ENCODE measurements around the gene DNM3. TPM values are rescaled to one million over a fixed set of nuclear protein-coding genes. Genes with fewer than 3 reads are reported as not detected.

Gene DNM3
- total RNA-seq, 1 donor, result 0.72 TPM

DNA sequence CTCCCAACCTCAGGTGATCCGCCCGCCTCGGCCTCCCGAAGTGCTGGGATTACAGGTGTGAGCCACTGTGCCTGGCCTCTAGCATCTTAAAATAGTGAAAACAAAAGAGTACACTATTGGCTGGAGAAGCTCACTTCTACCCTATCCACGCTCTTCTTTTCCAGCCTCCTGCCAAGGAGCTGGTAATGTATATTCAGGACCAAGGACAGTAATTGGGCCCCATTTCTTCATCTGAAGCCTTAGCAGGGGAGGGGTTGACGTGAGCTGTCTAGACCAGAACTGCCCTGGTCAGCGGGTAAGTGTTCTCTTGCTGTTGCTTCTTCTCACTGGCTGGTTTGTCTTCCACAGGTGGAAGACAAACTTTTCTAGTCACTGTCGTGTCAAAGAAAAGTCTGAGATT is 70.2 kb downstream of the DNM3 start:
- H3K4me3 ChIP-seq (ENCODE audit: insufficient read depth, low read length), result no peak overlapping the region
- no peaks in the 10 kb centered on the region for H3K4me1 ChIP-seq (ENCODE audit: insufficient read depth, low read length)
- H4K20me1 ChIP-seq (ENCODE audit: insufficient read depth, low read length), result no peaks in the 10 kb centered on the region
- TF ChIP-seq, protein P1, sequence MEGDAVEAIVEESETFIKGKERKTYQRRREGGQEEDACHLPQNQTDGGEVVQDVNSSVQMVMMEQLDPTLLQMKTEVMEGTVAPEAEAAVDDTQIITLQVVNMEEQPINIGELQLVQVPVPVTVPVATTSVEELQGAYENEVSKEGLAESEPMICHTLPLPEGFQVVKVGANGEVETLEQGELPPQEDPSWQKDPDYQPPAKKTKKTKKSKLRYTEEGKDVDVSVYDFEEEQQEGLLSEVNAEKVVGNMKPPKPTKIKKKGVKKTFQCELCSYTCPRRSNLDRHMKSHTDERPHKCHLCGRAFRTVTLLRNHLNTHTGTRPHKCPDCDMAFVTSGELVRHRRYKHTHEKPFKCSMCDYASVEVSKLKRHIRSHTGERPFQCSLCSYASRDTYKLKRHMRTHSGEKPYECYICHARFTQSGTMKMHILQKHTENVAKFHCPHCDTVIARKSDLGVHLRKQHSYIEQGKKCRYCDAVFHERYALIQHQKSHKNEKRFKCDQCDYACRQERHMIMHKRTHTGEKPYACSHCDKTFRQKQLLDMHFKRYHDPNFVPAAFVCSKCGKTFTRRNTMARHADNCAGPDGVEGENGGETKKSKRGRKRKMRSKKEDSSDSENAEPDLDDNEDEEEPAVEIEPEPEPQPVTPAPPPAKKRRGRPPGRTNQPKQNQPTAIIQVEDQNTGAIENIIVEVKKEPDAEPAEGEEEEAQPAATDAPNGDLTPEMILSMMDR (IDR thresholded peaks at IDR 0.05; ENCODE audit: extremely low read depth, low read depth, low read length), result no peak
- H3K27me3 ChIP-seq (ENCODE audit: insufficient read depth, low read length), result no peaks in the 10 kb centered on the region
- no peaks in the 10 kb centered on the region for H3K79me2 ChIP-seq (ENCODE audit: insufficient read depth, low read length)
- no peaks in the 10 kb centered on the region for H3K36me3 ChIP-seq (ENCODE audit: insufficient read depth, low read length)
- DNase-seq (ENCODE audit: insufficient read length, low spot score, missing footprints), result no peak
- H3K9me3 ChIP-seq (ENCODE audit: low read depth, low read length), result no peaks in the 10 kb centered on the region
- H2AFZ ChIP-seq (ENCODE audit: low read length), result no peak overlapping the region
- H3K27ac ChIP-seq (ENCODE audit: low read depth, low read length), result no peak overlapping the region
- no peak overlapping the region for H3K4me2 ChIP-seq (ENCODE audit: insufficient read depth, low read length)

DNA sequence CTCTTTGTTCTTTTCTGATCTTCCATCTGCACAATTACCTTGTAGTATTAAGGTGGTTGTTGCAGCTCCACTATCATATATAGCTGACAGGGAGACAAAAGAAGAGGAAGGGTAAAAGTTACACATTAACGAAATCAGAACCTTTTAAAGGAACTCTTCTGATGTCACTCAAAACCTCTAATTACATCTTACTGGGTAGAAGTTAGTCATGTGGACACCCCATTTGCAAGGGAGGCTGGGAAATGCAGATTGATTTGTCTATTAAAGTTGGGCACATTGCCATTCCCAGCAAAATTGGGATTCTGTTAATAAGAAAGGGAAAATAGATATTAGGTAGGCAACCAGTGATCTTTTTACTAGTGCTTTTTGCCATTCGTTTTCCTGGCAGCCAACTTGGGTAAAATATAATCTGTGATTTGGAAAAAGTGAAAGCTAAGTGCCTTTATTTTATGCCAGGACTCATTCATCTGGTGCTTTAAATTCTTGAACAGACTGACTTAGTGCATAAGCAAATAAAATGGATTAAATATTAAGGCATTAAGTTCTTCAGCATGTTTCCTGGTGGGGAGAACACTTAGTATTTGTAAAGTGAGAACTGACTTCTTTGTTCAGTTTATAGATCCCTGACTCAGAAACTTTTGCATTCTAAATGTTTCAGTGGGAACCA is 71.3 kb downstream of the DNM3 start:
- Histone ChIP-seq H4K20me1 (ENCODE audit: insufficient read depth, low read length) (no peaks in the 10 kb centered on the region), H3K27ac (ENCODE audit: low read depth, low read length) (no peak overlapping the region), H3K4me2 (ENCODE audit: insufficient read depth, low read length) (no peak overlapping the region), H3K4me1 (ENCODE audit: insufficient read depth, low read length) (no peaks in the 10 kb centered on the region), H3K9me3 (ENCODE audit: low read depth, low read length) (no peaks in the 10 kb centered on the region), H3K4me3 (ENCODE audit: insufficient read depth, low read length) (no peak overlapping the region), H3K79me2 (ENCODE audit: insufficient read depth, low read length) (no peaks in the 10 kb centered on the region), H3K27me3 (ENCODE audit: insufficient read depth, low read length) (no peaks in the 10 kb centered on the region), H2AFZ (ENCODE audit: low read length) (no peak overlapping the region), H3K36me3 (ENCODE audit: insufficient read depth, low read length) (no peaks in the 10 kb centered on the region)
- TF ChIP-seq, protein P1 (IDR thresholded peaks at IDR 0.05; ENCODE audit: extremely low read depth, low read depth, low read length), result no peak
- DNase-seq (ENCODE audit: insufficient read length, low spot score, missing footprints), result no peak

DNA sequence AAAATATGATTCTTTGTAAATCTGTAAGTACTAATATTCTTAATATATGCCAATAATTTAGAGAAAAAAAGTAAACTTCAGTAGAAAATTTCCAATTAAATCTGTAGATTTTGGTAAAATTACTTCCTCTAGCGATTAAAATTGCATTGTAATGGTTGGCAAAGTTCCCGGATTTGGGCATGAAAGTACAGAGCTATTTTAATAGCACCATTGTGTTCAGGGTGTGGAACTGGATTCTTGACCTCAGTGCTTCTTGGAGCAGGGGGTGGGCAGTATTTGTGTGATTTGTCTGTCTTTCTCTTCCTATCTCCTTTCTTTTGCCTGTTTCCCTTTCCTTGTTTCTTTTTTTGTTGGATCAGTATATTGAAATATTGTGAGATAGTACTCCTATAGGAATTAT is 72.1 kb downstream of the DNM3 start:
- H4K20me1 ChIP-seq (ENCODE audit: insufficient read depth, low read length), result no peaks in the 10 kb centered on the region
- no peak overlapping the region for H3K4me3 ChIP-seq (ENCODE audit: insufficient read depth, low read length)
- no peaks in the 10 kb centered on the region for H3K9me3 ChIP-seq (ENCODE audit: low read depth, low read length)
- H3K79me2 ChIP-seq (ENCODE audit: insufficient read depth, low read length), result no peaks in the 10 kb centered on the region
- no peak overlapping the region for H3K4me2 ChIP-seq (ENCODE audit: insufficient read depth, low read length)
- TF ChIP-seq, protein P1 (IDR thresholded peaks at IDR 0.05; ENCODE audit: extremely low read depth, low read depth, low read length), result no peak
- no peak overlapping the region for H2AFZ ChIP-seq (ENCODE audit: low read length)
- H3K4me1 ChIP-seq (ENCODE audit: insufficient read depth, low read length), result no peaks in the 10 kb centered on the region
- no peaks in the 10 kb centered on the region for H3K36me3 ChIP-seq (ENCODE audit: insufficient read depth, low read length)
- H3K27me3 ChIP-seq (ENCODE audit: insufficient read depth, low read length), result no peaks in the 10 kb centered on the region
- no peak overlapping the region for H3K27ac ChIP-seq (ENCODE audit: low read depth, low read length)
- DNase-seq (ENCODE audit: insufficient read length, low spot score, missing footprints), result no peak

DNA sequence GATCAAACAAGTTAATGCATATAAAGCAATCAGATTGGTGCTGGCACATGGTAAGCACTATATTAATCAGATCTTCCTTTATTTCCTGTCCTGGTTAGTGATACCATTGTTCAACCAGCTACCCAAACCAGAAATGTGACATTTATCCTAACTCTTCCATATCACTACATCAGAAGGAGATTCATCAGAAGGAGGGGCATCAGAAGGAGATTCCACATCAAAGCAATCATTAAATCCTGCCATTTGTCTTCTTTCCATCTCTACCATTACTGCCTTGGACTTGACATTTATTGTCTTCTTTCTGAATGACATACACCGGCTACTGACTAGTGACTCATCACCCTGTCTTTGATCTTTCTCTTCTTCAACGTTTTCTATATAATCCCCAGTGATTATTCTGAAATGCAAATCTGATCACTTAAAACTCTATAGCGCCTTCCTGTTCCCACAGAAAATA is 75.0 kb downstream of the DNM3 start:
- Histone ChIP-seq H3K9me3 (ENCODE audit: low read depth, low read length) (no peaks in the 10 kb centered on the region), H3K79me2 (ENCODE audit: insufficient read depth, low read length) (no peaks in the 10 kb centered on the region), H3K27ac (ENCODE audit: low read depth, low read length) (no peak overlapping the region), H3K4me1 (ENCODE audit: insufficient read depth, low read length) (no peaks in the 10 kb centered on the region), H3K4me2 (ENCODE audit: insufficient read depth, low read length) (no peak overlapping the region), H3K27me3 (ENCODE audit: insufficient read depth, low read length) (no peaks in the 10 kb centered on the region), H2AFZ (ENCODE audit: low read length) (no peak overlapping the region), H4K20me1 (ENCODE audit: insufficient read depth, low read length) (no peaks in the 10 kb centered on the region), H3K4me3 (ENCODE audit: insufficient read depth, low read length) (no peak overlapping the region), H3K36me3 (ENCODE audit: insufficient read depth, low read length) (no peaks in the 10 kb centered on the region)
- no peak for DNase-seq (ENCODE audit: insufficient read length, low spot score, missing footprints)
- TF ChIP-seq, protein P1 (IDR thresholded peaks at IDR 0.05; ENCODE audit: extremely low read depth, low read depth, low read length), result no peak

Measured in osteoblast (primary cell).